Neural crest cell (in vitro differentiated cells): ENCODE data around the gene COL20A1. TPM values are rescaled to one million over a fixed set of nuclear protein-coding genes. Genes with fewer than 3 reads are reported as not detected.

ENCODE experiments used
- DNase-seq: peaks from one replicate; pipeline ENCODE4 v3.0.0; 2021; ENCODE audit warnings: low read depth, mixed read lengths, low spot score
- H3K27ac Mint-ChIP-seq: one replicate; pipeline ENCODE4 v1.8.0; 2021; ENCODE audit warnings: mild to moderate bottlenecking, mixed read lengths; ENCODE audit not compliant: unreplicated experiment
- H3K27me3 Mint-ChIP-seq: 2 replicates; pipeline ENCODE4 v1.8.0; 2021; ENCODE audit warnings: low read depth, mild to moderate bottlenecking, mixed read lengths
- H3K36me3 Mint-ChIP-seq: 2 replicates; pipeline ENCODE4 v1.8.0; 2021; ENCODE audit warnings: low read depth, mild to moderate bottlenecking, mixed read lengths
- H3K4me1 Mint-ChIP-seq: 2 replicates; pipeline ENCODE4 v1.8.0; 2021; ENCODE audit warnings: mixed read lengths
- H3K4me3 Mint-ChIP-seq: one replicate; pipeline ENCODE4 v1.8.0; 2021; ENCODE audit warnings: mild to moderate bottlenecking, mixed read lengths
- H3K9me3 Mint-ChIP-seq: 2 replicates; pipeline ENCODE4 v1.8.0; 2021; ENCODE audit warnings: mixed read lengths
- CTCF ChIP-seq: fragments of 200-600 bp; sonication (generic); conservative IDR thresholded peaks from 2 replicates; pipeline ENCODE4 v1.5.0; 2021; ENCODE audit warnings: antibody characterized with exemption, mild to moderate bottlenecking
- total RNA-seq: library from RNA; stranded (reverse); gene quantifications from 2 replicates; pipeline ENCODE4 v1.2.1, GENCODE V29; 2021

The COL20A1 gene
- total RNA-seq, 1 donor from 2014 or later, result 10.2 TPM

- no peaks in the 10 kb centered on the region for H3K36me3 Mint-ChIP-seq
- TF ChIP-seq CTCF, result no peak
- no peak overlapping the region for H3K4me3 Mint-ChIP-seq
- H3K27ac Mint-ChIP-seq, result no peak overlapping the region
- H3K4me1 Mint-ChIP-seq, result peaks cover 5% of the 10 kb centered on the region
- DNase-seq, result no peak
- H3K27me3 Mint-ChIP-seq, result no peaks in the 10 kb centered on the region
- H3K9me3 Mint-ChIP-seq, result no peaks in the 10 kb centered on the region
Measured at GRCh38 chr20:63322933-63323273, 29.9 kb downstream of the COL20A1 start.

- no peak overlapping the region for H3K27ac Mint-ChIP-seq
- TF ChIP-seq CTCF, result no peak
- DNase-seq, result no peak
- peaks cover 5% of the 10 kb centered on the region for H3K4me1 Mint-ChIP-seq
- no peaks in the 10 kb centered on the region for H3K9me3 Mint-ChIP-seq
- no peaks in the 10 kb centered on the region for H3K36me3 Mint-ChIP-seq
- H3K4me3 Mint-ChIP-seq, result no peak overlapping the region
- no peaks in the 10 kb centered on the region for H3K27me3 Mint-ChIP-seq
Measured at GRCh38 chr20:63323357-63323981, 30.5 kb downstream of the COL20A1 start.

DNA sequence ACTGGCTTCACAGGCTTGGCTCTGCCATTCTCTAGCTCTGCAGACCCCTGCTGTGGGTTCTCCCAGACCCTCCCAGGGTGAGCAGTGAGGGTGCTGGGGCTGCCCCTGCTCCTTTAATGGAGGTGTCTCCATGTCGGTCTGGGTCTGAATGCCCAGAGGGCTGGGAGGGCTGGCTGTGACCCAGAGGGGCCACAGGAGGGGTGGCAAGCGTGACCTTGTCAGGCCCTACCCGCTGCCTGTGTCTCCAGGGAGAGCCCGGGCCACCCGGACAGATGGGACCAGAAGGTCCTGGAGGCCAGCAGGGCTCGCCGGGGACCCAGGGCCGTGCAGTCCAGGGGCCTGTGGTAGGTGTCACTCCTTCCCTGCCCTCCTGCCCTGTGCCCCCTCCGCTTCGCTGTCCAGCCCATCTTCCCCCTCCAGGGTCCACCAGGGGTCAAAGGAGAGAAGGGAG lies 32.1 kb downstream of the COL20A1 start:
- Mint-ChIP-seq H3K27me3 (no peaks in the 10 kb centered on the region), H3K4me3 (no peak overlapping the region), H3K36me3 (no peaks in the 10 kb centered on the region), H3K9me3 (no peaks in the 10 kb centered on the region), H3K27ac (no peak overlapping the region), H3K4me1 (peaks cover 5% of the 10 kb centered on the region)
- DNase-seq, result no peak
- TF ChIP-seq CTCF, result no peak

DNA sequence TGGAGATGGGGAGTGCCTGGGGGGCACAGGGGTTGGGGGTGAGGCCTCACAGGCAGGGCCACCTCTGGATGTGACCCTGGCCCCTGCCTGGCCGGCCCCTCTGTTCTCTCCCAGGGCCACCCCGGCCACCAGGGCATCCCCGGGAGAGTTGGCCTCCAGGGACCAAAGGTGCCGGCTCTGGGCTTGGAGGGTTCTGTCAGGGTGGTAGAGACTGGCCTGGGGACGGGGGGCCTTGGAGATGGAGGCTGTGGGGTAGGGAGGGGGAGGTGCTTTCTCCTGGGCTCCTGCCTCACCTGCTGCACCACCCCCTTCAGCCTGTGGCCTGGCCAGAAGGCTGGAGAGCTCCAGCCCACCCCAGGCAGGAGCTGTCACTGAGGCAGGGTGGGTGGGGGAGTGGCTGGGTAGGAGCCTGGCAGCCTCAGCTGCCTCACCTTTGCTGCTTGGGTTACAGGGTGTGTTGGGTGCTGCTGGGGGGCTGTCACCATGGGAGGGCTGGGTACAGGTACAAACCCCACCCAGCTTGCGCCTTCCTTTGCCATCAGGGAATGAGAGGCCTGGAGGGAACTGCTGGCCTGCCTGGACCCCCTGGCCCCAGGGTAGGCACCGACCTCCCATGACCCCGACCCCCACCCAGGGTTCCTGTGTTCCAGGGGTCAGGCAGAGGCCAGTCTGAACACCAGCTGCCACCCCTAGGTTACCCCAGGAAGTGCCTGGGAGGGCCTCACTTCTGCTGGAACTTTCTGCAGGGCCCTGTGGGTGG lies 32.7 kb downstream of the COL20A1 start:
- Mint-ChIP-seq H3K4me1 (peaks cover 5% of the 10 kb centered on the region), H3K27me3 (no peaks in the 10 kb centered on the region), H3K36me3 (no peaks in the 10 kb centered on the region), H3K9me3 (no peaks in the 10 kb centered on the region), H3K27ac (no peak overlapping the region), H3K4me3 (no peak overlapping the region)
- no peak for DNase-seq
- TF ChIP-seq CTCF, result no peak

GRCh38 chr20:63326314-63327230 lies 33.6 kb downstream of the COL20A1 start:
- H3K27ac Mint-ChIP-seq, result no peak overlapping the region
- H3K4me1 Mint-ChIP-seq, result peaks cover 7% of the 10 kb centered on the region
- H3K36me3 Mint-ChIP-seq, result peaks cover 2% of the 10 kb centered on the region
- DNase-seq, result no peak
- H3K9me3 Mint-ChIP-seq, result peaks cover 1% of the 10 kb centered on the region
- no peaks in the 10 kb centered on the region for H3K27me3 Mint-ChIP-seq
- no peak overlapping the region for H3K4me3 Mint-ChIP-seq
- no peak for TF ChIP-seq CTCF
